ENCODE data around the gene RBM41.
"Not testable (repeated sequence)": the region's sequence is repeated elsewhere in the genome, so short reads cannot be mapped to it uniquely, and the experiment has no call there.

RBM41 gene

DNA sequence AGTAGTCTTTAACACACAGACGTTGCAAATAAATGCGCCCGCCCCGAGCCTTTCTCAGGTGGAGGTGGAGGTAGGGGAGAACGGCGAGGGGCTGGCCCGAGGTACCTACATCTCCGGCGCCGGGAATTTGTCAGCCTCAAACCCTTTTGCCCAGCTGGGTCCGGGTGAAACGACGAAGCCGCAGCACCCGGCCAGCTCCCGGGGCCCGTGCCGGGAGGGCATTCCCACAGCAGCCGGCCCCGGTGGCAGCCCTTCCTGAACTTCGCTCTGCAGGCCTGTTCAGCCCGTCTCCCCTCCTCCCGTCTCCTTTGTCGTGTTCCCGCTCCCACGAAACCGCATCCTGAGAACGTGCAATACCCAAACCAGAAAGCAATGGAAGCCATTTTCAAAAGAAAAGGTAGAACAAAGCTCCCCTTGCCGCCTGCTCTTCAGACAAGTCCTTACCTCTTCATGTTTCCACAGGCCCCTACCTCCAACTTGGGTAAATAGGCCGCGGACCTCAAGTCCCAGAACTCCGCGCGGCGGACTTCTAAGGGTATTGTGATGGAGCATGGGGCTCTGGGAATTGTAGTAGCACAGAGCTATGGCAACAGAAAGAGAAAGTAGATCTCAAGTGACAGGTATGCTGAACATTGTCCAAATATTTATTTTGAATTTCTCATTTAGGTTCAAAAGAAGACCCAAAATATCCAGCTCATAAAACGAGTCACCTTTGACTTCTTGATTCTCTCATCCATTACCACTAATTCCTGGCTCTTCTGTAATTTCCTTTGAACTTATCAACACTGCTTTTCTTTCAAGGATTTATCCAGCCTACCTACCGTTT is at the start of gene RBM41:
TSS of gene RBM41 (minus strand) at position 501 of the 826 bp plus-strand sequence. CDS start at position 452, 49 bp downstream.
- Histone ChIP-seq H3K4me1 (ENCODE audit: control insufficient read depth in 1 of 2, insufficient read depth in 1 of 2, low read depth in 1 of 2, low read length in 1 of 2) (peaks cover 5 to 6% of the 10 kb centered on the region in 2 experiments), H3K9me3 (no peaks in the 10 kb centered on the region), H3K27ac (peak within 1 kb of the TSS; percentile 71), H3K36me3 (peaks cover 21% of the 10 kb centered on the region), H3K4me3 (ENCODE audit: low read depth in 1 of 2, low read length in 1 of 2) (peak within 1 kb of the TSS; percentile 61 to 63), H3K27me3 (no peaks in the 10 kb centered on the region)
- TF ChIP-seq, protein P1, sequence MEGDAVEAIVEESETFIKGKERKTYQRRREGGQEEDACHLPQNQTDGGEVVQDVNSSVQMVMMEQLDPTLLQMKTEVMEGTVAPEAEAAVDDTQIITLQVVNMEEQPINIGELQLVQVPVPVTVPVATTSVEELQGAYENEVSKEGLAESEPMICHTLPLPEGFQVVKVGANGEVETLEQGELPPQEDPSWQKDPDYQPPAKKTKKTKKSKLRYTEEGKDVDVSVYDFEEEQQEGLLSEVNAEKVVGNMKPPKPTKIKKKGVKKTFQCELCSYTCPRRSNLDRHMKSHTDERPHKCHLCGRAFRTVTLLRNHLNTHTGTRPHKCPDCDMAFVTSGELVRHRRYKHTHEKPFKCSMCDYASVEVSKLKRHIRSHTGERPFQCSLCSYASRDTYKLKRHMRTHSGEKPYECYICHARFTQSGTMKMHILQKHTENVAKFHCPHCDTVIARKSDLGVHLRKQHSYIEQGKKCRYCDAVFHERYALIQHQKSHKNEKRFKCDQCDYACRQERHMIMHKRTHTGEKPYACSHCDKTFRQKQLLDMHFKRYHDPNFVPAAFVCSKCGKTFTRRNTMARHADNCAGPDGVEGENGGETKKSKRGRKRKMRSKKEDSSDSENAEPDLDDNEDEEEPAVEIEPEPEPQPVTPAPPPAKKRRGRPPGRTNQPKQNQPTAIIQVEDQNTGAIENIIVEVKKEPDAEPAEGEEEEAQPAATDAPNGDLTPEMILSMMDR (IDR thresholded peaks at IDR 0.05) = no peak

DNA sequence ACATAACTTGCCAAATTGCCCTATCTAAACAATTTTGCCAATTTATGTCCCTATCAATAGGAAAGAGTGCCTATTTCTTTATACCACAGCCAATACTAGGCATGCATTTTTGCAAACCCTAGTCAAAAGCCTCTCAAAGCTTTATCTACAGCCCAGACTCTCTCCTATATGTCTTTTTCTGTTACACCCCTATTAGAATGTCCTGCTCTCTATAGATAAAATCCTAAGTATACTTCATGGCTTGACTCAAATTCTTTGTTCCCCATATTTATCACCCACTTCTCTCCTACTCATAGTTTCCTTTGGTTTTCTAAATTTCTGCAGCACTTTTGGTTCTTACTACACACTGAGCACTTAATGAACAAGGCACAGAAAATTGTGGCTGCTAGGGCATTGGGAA is 49.6 kb upstream of the RBM41 start:
- Histone ChIP-seq H3K4me3 (ENCODE audit: low read depth in 1 of 2, low read length in 1 of 2) (no peak overlapping the region), H3K9me3 (no peaks in the 10 kb centered on the region), H3K27me3 (no peaks in the 10 kb centered on the region), H3K4me1 (ENCODE audit: control insufficient read depth in 1 of 2, insufficient read depth in 1 of 2, low read depth in 1 of 2, low read length in 1 of 2) (no peaks in the 10 kb centered on the region), H3K27ac (no peak overlapping the region), H3K36me3 (no peaks in the 10 kb centered on the region)
- TF ChIP-seq, protein P1 (IDR thresholded peaks at IDR 0.05) = no peak

DNA sequence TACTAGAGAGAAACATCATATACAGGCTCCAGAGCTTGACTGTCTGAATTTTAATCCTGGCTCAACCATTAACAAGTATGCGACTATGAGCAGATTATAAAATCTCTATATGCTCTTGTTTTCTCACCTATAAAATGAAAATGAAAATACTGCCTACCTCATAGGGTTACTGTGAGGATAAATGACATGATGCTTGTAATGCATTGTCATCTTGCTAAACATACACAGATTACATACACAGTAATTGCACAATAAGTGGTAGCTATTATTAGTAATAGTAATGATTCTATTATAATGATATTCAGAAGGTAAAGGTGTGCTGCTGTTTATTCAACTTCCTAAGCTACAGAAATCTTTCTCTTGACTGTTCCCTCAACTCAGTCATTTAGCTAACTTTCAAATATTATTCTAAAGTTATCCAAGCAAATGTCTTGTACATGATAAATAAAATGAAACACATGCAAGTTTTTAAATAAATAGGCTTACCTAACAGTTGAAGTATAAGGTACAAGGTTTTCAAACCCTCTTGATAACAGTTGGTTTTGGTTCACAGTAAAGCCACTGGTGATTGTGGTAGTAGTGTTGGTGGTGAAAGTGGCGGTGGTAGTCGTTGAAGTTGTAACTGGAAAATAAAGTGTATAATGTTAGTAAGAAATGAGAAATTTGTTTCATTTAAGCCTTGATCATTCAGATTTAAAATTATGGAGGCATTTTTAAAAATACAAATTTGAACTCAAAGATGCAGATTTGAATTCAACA is 48.7 kb upstream of the RBM41 start:
- H3K4me1 ChIP-seq (ENCODE audit: control insufficient read depth in 1 of 2, insufficient read depth in 1 of 2, low read depth in 1 of 2, low read length in 1 of 2) = no peaks in the 10 kb centered on the region
- no peak overlapping the region for H3K4me3 ChIP-seq (ENCODE audit: low read depth in 1 of 2, low read length in 1 of 2)
- no peaks in the 10 kb centered on the region for H3K36me3 ChIP-seq
- H3K9me3 ChIP-seq = no peaks in the 10 kb centered on the region
- no peak overlapping the region for H3K27ac ChIP-seq
- TF ChIP-seq, protein P1 (IDR thresholded peaks at IDR 0.05) = no peak
- H3K27me3 ChIP-seq = no peaks in the 10 kb centered on the region

DNA sequence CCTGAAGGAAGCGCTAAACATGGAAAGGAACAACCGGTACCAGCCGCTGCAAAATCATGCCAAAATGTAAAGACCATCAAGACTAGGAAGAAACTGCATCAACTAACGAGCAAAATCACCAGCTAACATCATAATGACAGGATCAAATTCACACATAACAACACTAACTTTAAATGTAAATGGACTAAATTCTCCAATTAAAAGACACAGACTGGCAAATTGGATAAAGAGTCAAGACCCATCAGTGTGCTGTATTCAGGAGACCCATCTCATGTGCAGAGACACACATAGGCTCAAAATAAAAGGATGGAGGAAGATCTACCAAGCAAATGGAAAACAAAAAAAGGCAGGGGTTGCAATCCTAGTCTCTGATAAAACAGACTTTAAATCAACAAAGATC is 39.0 kb upstream of the RBM41 start:
- not testable (repeated sequence) for H3K4me1 ChIP-seq (ENCODE audit: control insufficient read depth in 1 of 2, insufficient read depth in 1 of 2, low read depth in 1 of 2, low read length in 1 of 2); H3K9me3 ChIP-seq; H3K4me3 ChIP-seq (ENCODE audit: low read depth in 1 of 2, low read length in 1 of 2); H3K27me3 ChIP-seq; H3K36me3 ChIP-seq; H3K27ac ChIP-seq

DNA sequence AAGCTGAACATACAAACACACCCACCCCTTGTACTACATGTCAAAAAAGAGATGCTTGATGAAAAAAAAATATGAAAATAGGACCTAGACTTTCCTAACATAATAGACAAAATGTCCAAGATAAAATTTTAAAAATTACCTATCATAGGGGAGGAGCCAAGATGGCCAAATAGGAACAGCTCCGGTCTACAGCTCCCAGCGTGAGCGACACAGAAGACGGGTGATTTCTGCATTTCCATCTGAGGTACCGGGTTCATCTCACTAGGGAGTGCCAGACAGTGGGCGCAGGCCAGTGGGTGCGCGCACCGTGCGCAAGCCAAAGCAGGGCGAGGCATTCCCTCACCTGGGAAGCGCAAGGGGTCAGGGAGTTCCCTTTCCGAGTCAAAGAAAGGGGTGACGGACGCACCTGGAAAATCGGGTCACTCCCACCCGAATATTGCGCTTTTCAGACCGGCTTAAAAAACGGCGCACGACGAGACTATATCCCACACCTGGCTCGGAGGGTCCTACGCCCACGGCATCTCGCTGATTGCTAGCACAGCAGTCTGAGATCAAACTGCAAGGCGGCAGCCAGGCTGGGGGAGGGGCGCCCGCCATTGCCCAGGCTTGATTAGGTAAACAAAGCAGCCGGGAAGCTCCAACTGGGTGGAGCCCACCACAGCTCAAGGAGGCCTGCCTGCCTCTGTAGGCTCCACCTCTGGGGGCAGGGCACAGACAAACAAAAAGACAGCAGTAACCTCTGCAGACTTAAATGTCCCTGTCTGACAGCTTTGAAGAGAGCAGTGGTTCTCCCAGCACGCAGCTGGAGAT is 37.2 kb upstream of the RBM41 start:
- not testable (repeated sequence) for H3K27ac ChIP-seq; H3K36me3 ChIP-seq; H3K4me3 ChIP-seq (ENCODE audit: low read depth in 1 of 2, low read length in 1 of 2)

DNA sequence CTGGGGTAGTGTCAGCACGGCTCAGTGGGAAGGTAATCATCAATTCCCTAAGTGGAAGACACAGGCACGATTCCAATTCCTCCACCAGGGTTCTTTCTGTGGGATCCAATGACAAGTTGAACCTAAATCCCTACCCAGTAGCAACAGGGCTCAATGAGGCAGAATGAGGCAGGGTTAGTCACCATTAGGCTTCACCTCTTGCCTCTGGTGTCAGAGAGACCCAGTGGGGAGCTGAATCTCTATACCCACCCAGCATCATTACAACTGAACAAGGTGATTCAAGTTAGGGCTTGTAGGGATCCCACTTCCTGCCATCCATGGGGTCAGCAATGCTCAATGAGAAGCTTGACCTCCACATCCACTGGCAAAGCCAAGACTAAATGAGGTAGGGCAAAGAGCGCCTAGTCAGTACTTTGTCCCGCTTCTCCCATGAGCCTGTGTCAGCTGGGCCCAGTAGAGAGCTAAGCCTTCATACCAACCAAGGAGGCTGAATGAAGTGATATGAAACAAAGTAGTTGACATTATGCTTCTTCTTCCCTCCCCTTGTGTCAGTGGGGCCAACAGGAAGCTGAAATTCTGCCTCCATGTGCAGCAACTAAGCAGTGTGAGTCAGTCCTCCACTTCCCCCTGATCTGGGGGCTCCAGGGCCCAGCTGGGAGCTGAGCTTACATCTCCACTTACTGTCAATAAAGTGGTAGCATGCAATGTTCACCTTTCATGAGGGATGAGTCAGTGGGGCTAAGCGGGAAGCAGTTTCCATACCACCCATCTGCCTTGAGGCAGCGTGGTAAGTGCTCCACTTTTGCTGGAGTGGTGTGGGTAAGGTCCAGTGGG is 36.4 kb upstream of the RBM41 start:
- Histone ChIP-seq H3K27ac (no peak overlapping the region), H3K36me3 (no peaks in the 10 kb centered on the region), H3K4me1 (ENCODE audit: control insufficient read depth in 1 of 2, insufficient read depth in 1 of 2, low read depth in 1 of 2, low read length in 1 of 2) (no peaks in the 10 kb centered on the region), H3K9me3 (no peaks in the 10 kb centered on the region), H3K27me3 (peaks cover 6% of the 10 kb centered on the region), H3K4me3 (ENCODE audit: low read depth in 1 of 2, low read length in 1 of 2) (no peak overlapping the region)
- TF ChIP-seq, protein P1 (IDR thresholded peaks at IDR 0.05) = no peak

More for the DNA sequence above, 37.2 kb upstream of the RBM41 start:
- not testable (repeated sequence) for H3K27me3 ChIP-seq; H3K9me3 ChIP-seq; H3K4me1 ChIP-seq (ENCODE audit: control insufficient read depth in 1 of 2, insufficient read depth in 1 of 2, low read depth in 1 of 2, low read length in 1 of 2)

Data from neutrophil (primary cell).